Neuron (in vitro differentiated cells): Measurements from ENCODE around the gene DVL2.
A peak's percentile ranks its signal among the peaks of the same experiment; 100 is the strongest.

ENCODE experiments used
- H2AFZ ChIP-seq: one replicate; pipeline ENCODE4 v1.6.1; 2013; ENCODE audit warnings: low read depth, mild to moderate bottlenecking, inconsistent platforms, low read length, moderate library complexity
- H3K27me3 ChIP-seq: one replicate; pipeline ENCODE4 v1.6.1; 2013; ENCODE audit warnings: low read length; ENCODE audit not compliant: insufficient read depth
- H3K36me3 ChIP-seq: one replicate; pipeline ENCODE4 v1.6.1; 2013; ENCODE audit warnings: low read length; ENCODE audit not compliant: insufficient read depth
- H3K4me1 ChIP-seq: one replicate; pipeline ENCODE4 v1.6.1; 2013; ENCODE audit warnings: low read length; ENCODE audit not compliant: insufficient read depth
- H3K4me3 ChIP-seq: 2 replicates; pipeline ENCODE4 v1.5.1; 2013; ENCODE audit warnings: mild to moderate bottlenecking, low read length, moderate library complexity
- H3K9me3 ChIP-seq: one replicate; pipeline ENCODE4 v1.6.1; 2013; ENCODE audit warnings: low read length

DVL2 gene

DNA sequence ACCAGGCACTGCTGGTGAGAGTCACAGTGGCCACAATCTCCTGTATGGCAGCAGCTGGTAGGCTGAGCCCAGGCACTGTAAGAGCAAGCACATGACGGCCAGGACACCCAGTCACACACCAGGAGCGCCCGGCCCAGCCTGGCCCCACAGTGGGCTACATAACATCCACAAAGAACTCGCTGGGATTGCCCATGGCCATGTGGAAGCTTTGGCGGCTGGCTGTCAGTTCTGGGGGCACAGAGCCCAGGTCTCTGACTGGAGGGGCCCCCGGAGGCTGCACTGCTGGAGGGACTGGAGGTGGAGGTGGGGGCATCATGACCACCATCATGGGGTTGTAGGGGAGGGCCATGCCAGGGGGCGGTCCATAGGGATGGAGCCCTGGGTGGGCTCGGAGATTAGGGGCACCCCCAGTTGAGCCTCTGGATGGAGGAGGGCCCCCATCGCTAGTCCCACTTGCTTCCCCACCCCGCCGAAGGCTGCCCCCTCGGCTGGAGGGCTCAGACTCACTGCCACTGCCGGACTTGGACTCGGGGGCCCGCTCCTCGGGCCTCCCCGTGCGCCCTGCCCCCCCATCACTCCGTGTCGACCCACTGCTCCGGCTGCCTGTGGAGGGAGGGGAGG is 8.5 kb downstream of the DVL2 start:
- H3K27me3 ChIP-seq = no peaks in the 10 kb centered on the region
- H2AFZ ChIP-seq = no peak overlapping the region
- H3K9me3 ChIP-seq = no peaks in the 10 kb centered on the region
- H3K4me3 ChIP-seq = no peak overlapping the region
- H3K36me3 ChIP-seq = peaks cover 90% of the 10 kb centered on the region
- H3K4me1 ChIP-seq = peaks cover 4% of the 10 kb centered on the region

DNA sequence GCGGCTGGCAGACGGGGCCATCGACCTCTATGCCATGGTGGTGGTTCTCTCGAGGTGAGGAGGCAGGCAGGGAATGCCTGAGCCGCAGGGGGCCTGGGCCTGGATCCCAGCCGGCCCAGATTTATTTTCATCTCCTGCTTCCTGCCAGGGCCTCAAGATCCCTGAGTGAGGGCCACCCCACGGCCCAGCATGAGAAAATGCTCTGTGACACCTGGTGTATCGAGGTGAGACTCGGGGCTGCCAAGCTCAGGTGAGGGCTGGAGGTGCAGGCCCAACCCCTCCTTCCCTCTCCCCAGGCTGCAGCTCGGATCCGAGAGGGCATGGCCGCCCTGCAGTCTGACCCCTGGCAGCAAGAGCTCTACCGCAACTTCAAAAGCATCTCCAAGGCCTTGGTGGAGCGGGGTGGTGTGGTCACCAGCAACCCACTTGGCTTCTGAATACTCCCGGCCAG is 9.6 kb downstream of the DVL2 start:
- Histone ChIP-seq H2AFZ (no peak overlapping the region), H3K36me3 (peaks cover 79% of the 10 kb centered on the region), H3K4me3 (no peak overlapping the region), H3K27me3 (no peaks in the 10 kb centered on the region), H3K9me3 (no peaks in the 10 kb centered on the region), H3K4me1 (peaks cover 13% of the 10 kb centered on the region)

DNA sequence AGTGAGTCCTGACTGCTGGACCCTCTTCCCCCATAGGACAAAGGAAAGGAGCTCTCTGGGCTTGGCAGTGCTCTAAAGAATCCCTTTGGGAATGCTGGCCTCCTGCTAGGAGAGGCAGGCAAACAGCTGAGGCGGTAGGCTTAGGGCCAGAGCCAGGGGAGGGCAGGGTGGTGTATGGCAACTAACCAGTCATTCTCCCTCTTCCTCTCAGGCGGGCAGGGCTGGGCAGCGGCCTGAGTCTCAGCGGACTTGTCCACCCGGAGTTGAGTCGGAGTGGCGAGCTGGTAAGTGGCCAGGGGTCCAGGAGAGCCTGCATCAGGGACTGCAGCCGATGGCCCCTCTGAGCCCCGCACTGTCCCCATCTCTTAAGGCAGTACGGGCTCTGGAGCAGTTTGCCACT is 10.2 kb downstream of the DVL2 start:
- Histone ChIP-seq H3K9me3 (no peaks in the 10 kb centered on the region), H3K36me3 (peaks cover 73% of the 10 kb centered on the region), H3K27me3 (no peaks in the 10 kb centered on the region), H2AFZ (no peak overlapping the region), H3K4me3 (no peak overlapping the region), H3K4me1 (peaks cover 17% of the 10 kb centered on the region)

DNA sequence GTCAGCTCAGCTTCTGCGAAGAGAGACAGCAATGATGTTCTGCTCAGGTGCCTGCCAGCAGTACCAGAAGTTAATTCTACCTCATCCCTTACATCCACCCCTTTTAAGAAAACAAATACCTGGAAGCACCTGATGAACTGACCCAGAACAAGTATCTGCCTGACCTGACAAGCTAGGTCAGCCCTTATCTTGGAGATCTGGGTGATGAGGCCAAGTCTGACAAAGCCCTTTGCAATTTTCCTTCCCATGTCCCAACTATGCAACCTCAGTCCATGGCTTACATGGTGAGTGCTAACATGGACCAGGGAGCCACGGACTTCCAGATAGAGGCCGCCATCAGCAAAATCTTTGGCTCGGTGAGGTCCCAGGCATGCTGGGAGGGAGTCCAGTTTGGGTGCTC is 10.9 kb downstream of the DVL2 start:
- peaks cover 66% of the 10 kb centered on the region for H3K36me3 ChIP-seq
- H3K4me1 ChIP-seq = peaks cover 24% of the 10 kb centered on the region

DNA sequence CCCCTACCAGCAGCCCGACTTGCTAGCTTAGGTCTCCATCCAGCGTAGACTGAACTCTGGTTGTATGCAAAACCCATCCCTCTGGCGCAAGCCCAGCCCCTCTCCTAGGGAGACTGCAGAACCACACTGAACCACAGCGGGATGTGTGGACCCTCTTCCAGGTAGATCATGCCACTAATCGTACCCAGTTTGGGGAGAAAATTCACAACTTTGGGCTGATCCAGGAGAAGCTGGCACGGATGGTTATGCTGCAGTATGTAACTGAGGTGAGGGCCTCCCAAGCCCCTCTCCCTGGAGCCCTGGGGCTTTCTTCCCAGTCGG is 11.4 kb downstream of the DVL2 start:
- no peak overlapping the region for H2AFZ ChIP-seq
- peaks cover 61% of the 10 kb centered on the region for H3K36me3 ChIP-seq
- no peaks in the 10 kb centered on the region for H3K9me3 ChIP-seq

More for the DNA sequence above, 10.9 kb downstream of the DVL2 start:
- no peak overlapping the region for H2AFZ ChIP-seq
- H3K4me3 ChIP-seq = no peak overlapping the region
- no peaks in the 10 kb centered on the region for H3K27me3 ChIP-seq
- H3K9me3 ChIP-seq = no peaks in the 10 kb centered on the region

DNA sequence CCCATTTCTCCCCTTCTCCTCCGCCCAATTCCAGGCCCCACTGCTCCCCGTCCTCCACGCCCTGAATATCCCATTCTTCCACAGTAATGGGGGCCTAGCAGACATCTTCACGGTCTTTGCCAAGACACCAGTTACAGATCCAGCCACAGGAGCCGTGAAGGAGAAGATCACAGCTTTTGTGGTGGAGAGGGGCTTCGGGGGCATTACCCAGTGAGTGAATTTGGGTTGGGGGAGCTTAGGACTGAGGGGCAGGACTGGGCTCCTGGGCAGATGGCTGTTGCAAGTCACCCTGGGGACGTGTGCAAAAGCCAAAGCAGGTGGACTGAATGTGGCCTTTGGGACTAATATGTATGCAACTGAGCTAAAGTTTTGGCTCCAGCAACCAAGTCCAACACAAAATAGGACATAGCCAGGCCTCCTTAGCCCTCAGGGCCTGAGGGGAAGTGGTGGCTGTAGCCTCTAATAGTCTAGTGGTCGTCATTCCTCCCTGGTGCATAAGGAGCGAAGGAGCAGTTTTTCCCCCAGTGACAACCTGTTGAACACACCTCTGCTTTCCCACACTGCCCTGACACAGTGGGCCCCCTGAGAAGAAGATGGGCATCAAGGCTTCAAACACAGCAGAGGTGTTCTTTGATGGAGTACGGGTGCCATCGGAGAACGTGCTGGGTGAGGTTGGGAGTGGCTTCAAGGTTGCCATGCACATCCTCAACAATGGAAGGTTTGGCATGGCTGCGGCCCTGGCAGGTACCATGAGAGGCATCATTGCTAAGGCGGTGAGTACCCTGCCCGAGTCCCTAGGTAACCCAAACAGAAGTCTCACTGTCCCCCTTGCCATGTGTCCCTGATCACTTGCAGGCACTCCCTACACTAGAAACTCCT is 12.0 kb downstream of the DVL2 start:
- Histone ChIP-seq H3K4me3 (no peak overlapping the region), H3K27me3 (no peaks in the 10 kb centered on the region), H3K4me1 (peaks cover 33% of the 10 kb centered on the region), H2AFZ (no peak overlapping the region), H3K36me3 (peaks cover 56% of the 10 kb centered on the region), H3K9me3 (no peaks in the 10 kb centered on the region)

More for the DNA sequence above, 11.4 kb downstream of the DVL2 start:
- Histone ChIP-seq H3K27me3 (no peaks in the 10 kb centered on the region), H3K4me1 (peaks cover 29% of the 10 kb centered on the region), H3K4me3 (no peak overlapping the region)

DNA sequence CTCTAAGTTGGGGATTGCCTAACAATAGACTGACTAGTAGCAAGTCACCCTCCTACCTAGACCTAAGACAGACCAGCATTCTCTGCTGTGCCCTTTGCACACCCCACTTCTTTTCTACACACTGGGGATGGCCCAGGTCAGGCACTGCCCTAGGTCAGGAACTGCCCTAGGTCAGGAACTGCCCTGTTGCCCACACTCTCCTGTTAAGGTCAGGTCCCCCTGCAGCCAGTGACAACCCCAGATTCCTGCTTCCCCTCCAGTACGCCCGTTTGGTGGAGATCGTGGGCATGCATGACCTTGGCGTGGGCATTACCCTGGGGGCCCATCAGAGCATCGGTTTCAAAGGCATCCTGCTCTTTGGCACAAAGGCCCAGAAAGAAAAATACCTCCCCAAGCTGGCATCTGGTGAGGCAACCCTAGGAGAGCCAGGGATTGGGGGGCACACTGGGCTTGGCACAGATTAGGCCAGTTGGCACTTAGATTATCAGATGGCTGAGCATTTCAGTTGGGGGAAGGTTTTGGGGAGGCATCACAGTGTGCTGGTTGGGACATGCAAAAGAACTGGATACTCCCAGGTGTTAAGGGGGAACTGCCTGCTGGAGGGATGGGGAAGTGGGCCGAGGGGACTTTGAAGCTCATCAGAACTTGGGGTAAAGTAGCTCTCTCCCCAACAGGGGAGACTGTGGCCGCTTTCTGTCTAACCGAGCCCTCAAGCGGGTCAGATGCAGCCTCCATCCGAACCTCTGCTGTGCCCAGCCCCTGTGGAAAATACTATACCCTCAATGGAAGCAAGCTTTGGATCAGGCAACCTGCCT is 12.8 kb downstream of the DVL2 start:
- peaks cover 39% of the 10 kb centered on the region for H3K4me1 ChIP-seq
- peaks cover 47% of the 10 kb centered on the region for H3K36me3 ChIP-seq
- H3K9me3 ChIP-seq = no peaks in the 10 kb centered on the region
- H3K4me3 ChIP-seq = no peak overlapping the region
- H2AFZ ChIP-seq = no peak overlapping the region
- H3K27me3 ChIP-seq = no peaks in the 10 kb centered on the region

DNA sequence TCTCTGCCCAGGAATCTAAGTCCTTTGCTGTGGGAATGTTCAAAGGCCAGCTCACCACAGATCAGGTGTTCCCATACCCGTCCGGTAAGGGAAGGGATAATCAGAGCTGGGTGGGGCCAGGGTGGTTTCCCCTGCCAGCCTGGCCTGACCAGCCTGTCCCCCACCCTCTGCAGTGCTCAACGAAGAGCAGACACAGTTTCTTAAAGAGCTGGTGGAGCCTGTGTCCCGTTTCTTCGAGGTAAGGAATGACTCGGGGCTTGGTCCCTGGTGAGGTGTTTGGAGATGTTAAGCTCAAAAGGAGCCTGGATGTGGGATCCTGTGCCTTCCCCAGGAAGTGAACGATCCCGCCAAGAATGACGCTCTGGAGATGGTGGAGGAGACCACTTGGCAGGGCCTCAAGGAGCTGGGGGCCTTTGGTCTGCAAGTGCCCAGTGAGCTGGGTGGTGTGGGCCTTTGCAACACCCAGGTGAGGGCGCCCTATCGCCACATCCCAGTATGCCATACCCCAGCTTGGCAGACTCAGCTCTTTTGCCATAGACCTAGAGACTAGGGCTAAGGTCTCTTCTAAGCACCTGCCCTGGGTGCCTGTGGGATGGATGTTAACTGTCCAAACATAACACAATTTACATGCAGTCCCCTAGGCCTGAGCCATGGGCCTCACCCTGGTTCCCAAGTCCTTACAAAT is 13.6 kb downstream of the DVL2 start:
- Histone ChIP-seq H3K36me3 (peaks cover 40% of the 10 kb centered on the region), H3K27me3 (no peaks in the 10 kb centered on the region), H2AFZ (no peak overlapping the region), H3K4me3 (peak overlapping the region; percentile 72), H3K4me1 (peaks cover 46% of the 10 kb centered on the region), H3K9me3 (no peaks in the 10 kb centered on the region)

DNA sequence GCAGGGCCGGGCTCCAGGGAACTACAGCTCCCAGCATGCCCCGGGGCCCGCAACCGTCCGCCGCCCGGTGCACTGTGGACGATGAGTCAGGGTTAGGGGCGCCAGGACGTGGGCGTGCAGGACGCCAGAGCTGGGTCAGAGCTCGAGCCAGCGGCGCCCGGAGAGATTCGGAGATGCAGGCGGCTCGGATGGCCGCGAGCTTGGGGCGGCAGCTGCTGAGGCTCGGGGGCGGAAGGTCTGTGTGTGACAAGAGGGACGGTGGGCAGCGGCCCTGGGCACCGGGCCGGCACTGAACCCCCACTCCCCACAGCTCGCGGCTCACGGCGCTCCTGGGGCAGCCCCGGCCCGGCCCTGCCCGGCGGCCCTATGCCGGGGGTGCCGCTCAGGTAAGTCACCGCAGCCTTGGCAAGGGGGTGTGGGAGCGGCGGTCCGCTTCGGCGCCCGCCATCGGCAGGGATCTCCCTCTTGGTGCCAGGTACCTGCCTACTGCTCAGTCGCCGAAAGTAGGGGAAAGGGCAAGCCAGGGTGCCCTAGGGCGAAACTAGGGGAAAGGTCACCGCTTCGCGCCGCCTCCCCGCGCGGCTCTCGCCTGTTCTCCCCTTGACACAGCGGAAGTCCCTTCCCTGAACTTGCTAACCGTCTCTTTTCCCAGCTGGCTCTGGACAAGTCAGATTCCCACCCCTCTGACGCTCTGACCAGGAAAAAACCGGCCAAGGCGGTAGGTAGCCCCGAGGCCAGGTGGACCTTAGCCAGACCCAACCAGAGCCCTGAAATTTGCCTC is 14.3 kb downstream of the DVL2 start, which contains the start of the genes ACADVL and DLG4:
ACADVL (plus strand) TSS at position 127 of the 781 bp plus-strand sequence; CDS start at position 174, 47 bp downstream.
DLG4 (minus strand) TSS at position 25 of the 781 bp plus-strand sequence.
- H3K9me3 ChIP-seq = no peaks in the 10 kb centered on the region
- no peaks in the 10 kb centered on the region for H3K27me3 ChIP-seq
- peaks cover 52% of the 10 kb centered on the region for H3K4me1 ChIP-seq
- peak within 1 kb of the TSS; percentile 72 for H3K4me3 ChIP-seq
- H3K36me3 ChIP-seq = peaks cover 33% of the 10 kb centered on the region
- H2AFZ ChIP-seq = no peak within 1 kb of the TSS

DNA sequence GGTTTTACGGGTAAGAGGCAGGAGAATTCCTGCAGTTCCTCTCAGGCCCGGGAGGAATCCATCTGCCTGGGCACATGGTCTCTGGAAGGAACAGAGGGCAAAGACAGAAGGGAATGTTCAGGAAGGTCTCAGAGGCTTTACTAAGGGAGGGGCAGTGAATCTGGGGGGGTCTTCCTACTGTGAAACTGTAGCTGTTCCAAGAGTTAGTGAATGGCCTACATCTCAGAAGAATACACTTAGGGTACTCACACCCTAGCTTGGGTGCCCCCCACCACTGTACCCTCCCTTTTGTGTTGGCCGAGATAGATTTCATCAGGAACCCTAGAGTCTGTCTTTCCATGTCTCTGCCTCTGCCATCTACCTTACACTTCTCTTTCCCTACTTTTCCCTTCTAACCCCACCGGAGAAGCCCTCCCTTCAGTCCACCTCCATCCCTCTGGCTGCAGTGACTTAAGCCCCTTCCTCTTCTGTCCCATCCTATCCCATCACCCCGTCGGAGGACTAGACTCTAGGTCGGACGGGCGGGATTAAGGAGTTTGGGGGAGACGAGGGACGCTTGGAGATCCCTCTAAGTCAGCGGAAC is 15.0 kb downstream of the DVL2 start:
- no peaks in the 10 kb centered on the region for H3K9me3 ChIP-seq
- no peaks in the 10 kb centered on the region for H3K27me3 ChIP-seq
- H3K4me1 ChIP-seq = peaks cover 52% of the 10 kb centered on the region
- H3K36me3 ChIP-seq = peaks cover 26% of the 10 kb centered on the region
- no peak overlapping the region for H2AFZ ChIP-seq
- H3K4me3 ChIP-seq = peak overlapping the region; percentile 72

DNA sequence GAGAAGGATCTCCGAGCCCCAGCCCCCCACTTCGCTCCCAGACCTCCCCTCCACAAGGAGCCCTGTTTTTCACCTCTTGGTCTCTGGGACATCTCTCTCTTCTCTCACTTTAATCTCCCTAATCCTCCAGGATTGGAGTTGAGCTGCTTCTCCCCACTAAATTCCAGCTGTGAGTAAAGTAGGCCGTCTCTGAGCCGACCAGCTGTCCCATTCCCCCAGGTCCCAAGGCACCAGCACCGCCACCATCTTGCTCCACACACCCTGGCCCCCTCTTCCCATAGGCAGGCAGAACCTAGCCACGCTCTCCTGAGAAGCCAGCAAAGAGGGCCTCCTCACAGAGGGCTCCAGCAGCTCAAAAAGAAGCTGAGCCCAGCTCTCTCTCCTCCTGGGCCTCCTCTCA is 15.6 kb downstream of the DVL2 start:
- Histone ChIP-seq H3K9me3 (no peaks in the 10 kb centered on the region), H3K36me3 (peaks cover 20% of the 10 kb centered on the region), H2AFZ (no peak overlapping the region), H3K27me3 (no peaks in the 10 kb centered on the region), H3K4me3 (no peak overlapping the region), H3K4me1 (peaks cover 52% of the 10 kb centered on the region)

DNA sequence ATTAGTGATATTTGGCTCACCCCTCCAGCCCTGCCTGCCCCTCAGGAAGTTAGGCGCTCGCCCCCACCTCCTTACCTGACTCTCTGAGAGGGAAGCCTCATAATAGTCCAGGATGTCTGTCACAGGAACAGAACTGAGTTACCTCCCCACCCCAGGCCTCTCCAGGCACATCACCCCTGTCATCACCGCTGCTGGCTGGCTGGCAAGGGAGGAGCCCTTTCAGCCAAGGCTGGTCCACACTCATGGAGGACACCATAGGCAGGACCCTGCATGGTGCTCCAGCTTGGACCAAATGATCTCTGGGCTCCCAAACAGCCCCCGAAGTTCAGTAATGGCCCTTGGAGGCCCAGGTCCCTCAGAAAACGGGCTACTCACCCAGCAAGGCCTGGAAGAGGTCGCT is 16.2 kb downstream of the DVL2 start:
- H3K36me3 ChIP-seq = peaks cover 15% of the 10 kb centered on the region
- H2AFZ ChIP-seq = no peak overlapping the region
- H3K27me3 ChIP-seq = no peaks in the 10 kb centered on the region
- H3K4me3 ChIP-seq = peak overlapping the region; percentile 48
- H3K4me1 ChIP-seq = peaks cover 57% of the 10 kb centered on the region
- H3K9me3 ChIP-seq = no peaks in the 10 kb centered on the region
